Stimulated activated CD8-positive, alpha-beta memory T cell treated with anti-CD3 and anti-CD28 coated beads, Interleukin-15, amount 100 ng/mL, for 24 hours (primary cell): ENCODE results near the gene RPTOR.
"Not testable (repeated sequence)": the region's sequence is repeated elsewhere in the genome, so short reads cannot be mapped to it uniquely, and the experiment has no call there.

Experiments used
- DNase-seq: peaks from one replicate; pipeline ENCODE4 v3.0.0-alpha.2; 2020; ENCODE audit warnings: low read depth

Gene RPTOR

GRCh38 chr17:80618304-80618703, 73.7 kb downstream of the RPTOR start:
- DNase-seq, result no peak

GRCh38 chr17:80619535-80620235, 75.0 kb downstream of the RPTOR start:
- DNase-seq, result no peak

GRCh38 chr17:80621335-80621996, 76.8 kb downstream of the RPTOR start:
- no peak for DNase-seq

GRCh38 chr17:80621997-80622357, 77.3 kb downstream of the RPTOR start:
- no peak for DNase-seq

- DNase-seq, result no peak
Observed at GRCh38 chr17:80624864-80625263, 80.2 kb downstream of the RPTOR start.

- no peak for DNase-seq
Observed at GRCh38 chr17:80625627-80626026, 81.0 kb downstream of the RPTOR start.

GRCh38 chr17:80628881-80629280, 84.2 kb downstream of the RPTOR start:
- DNase-seq, result not testable (repeated sequence)

GRCh38 chr17:80629298-80630028, 84.8 kb downstream of the RPTOR start:
- DNase-seq, result no peak

GRCh38 chr17:80630560-80631120, 86.0 kb downstream of the RPTOR start:
- DNase-seq, result no peak

- no peak for DNase-seq
Observed at GRCh38 chr17:80631142-80632045, 86.8 kb downstream of the RPTOR start.

GRCh38 chr17:80632046-80632581, 87.5 kb downstream of the RPTOR start:
- no peak for DNase-seq

GRCh38 chr17:80633207-80633606, 88.6 kb downstream of the RPTOR start:
- DNase-seq, result no peak

GRCh38 chr17:80633994-80634566, 89.4 kb downstream of the RPTOR start:
- DNase-seq, result no peak

- DNase-seq, result no peak
Observed at GRCh38 chr17:80636361-80637018, 91.9 kb downstream of the RPTOR start.

GRCh38 chr17:80637048-80637781, 92.6 kb downstream of the RPTOR start:
- DNase-seq, result no peak

- DNase-seq, result no peak
Observed at GRCh38 chr17:80639658-80640057, 95.0 kb downstream of the RPTOR start.

- no peak for DNase-seq
Observed at GRCh38 chr17:80640366-80641084, 95.9 kb downstream of the RPTOR start.

GRCh38 chr17:80643326-80644099, 98.9 kb downstream of the RPTOR start:
- no peak for DNase-seq
